IMR-90 (cell line): ENCODE measurements around the gene ADAM23. TPM values are rescaled to one million over a fixed set of nuclear protein-coding genes. Genes with fewer than 3 reads are reported as not detected.

Experiments
- ATAC-seq: fragments of 200-7000 bp; cut with Tn5 transposase; 2 replicates; pipeline ENCODE4 v1.9.1; 2020; ENCODE audit warnings: low read depth, mild to moderate bottlenecking, moderate library complexity
- BruUV-seq: library from RNA; stranded (reverse); fragments of 400-500 nt; replicated peaks from 2 replicates; lab custom pipeline; 2021; lab: Mats Ljungman, UMichigan
- CTCF ChIA-PET: fragments of 300-600 bp; formaldehyde crosslinking; extraction: SDS; loops from one replicate; lab custom pipeline; 2021; ENCODE audit warnings: antibody characterized with exemption; lab: Yijun Ruan, JAX
- POLR2A ChIA-PET: fragments of 300-600 bp; sonication (Branson Sonifier 250); formaldehyde crosslinking; loops from one replicate; lab custom pipeline; 2022; ENCODE audit warnings: antibody characterized with exemption; ENCODE audit not compliant: unreplicated experiment; lab: Charles Lee
- DNase-seq: peaks from one replicate; pipeline ENCODE4 v3.0.0; 2013
- H2AFZ ChIP-seq: replicated peaks from 2 replicates; pipeline ENCODE3; 2013; ENCODE audit warnings: low read length, mild to moderate bottlenecking; ENCODE audit not compliant: poor library complexity
- H2AK5ac ChIP-seq: 2 replicates; pipeline ENCODE4 v1.6.1; 2013; ENCODE audit warnings: low read depth, low read length, inconsistent platforms
- H2AK9ac ChIP-seq: replicated peaks from 2 replicates; pipeline ENCODE3; 2013; ENCODE audit warnings: mild to moderate bottlenecking, low read depth, low read length, moderate library complexity; ENCODE audit not compliant: poor library complexity
- H2BK120ac ChIP-seq: 2 replicates; pipeline ENCODE4 v1.6.1; 2013; ENCODE audit warnings: low read depth, low read length, inconsistent platforms
- H2BK15ac ChIP-seq: 3 replicates; pipeline ENCODE4 v1.6.1; 2013; ENCODE audit warnings: low read depth, low read length, inconsistent platforms
- H2BK20ac ChIP-seq: 2 replicates; pipeline ENCODE4 v1.6.1; 2013; ENCODE audit warnings: low read depth, mild to moderate bottlenecking, inconsistent platforms, low read length, moderate library complexity
- H2BK5ac ChIP-seq: 2 replicates; pipeline ENCODE4 v1.6.1; 2013; ENCODE audit warnings: mild to moderate bottlenecking, low read depth, low read length, inconsistent platforms; ENCODE audit not compliant: poor library complexity, severe bottlenecking
- H3K14ac ChIP-seq: replicated peaks from 2 replicates; pipeline ENCODE4 v1.6.1; 2013; ENCODE audit warnings: low read depth, low read length, inconsistent platforms
- H3K18ac ChIP-seq: 2 replicates; pipeline ENCODE4 v1.6.1; 2013; ENCODE audit warnings: low read depth, low read length, control low read depth
- H3K23ac ChIP-seq: 2 replicates; pipeline ENCODE4 v1.6.1; 2013; ENCODE audit warnings: low read depth, low read length, inconsistent platforms
- H3K27ac ChIP-seq: 2 replicates; pipeline ENCODE4 v1.5.1; 2013; ENCODE audit warnings: mild to moderate bottlenecking, control low read depth, low read length; ENCODE audit not compliant: insufficient read depth
- H3K27me3 ChIP-seq: 2 replicates; pipeline ENCODE4 v1.6.1; 2013; ENCODE audit warnings: low read length; ENCODE audit not compliant: control insufficient read depth, insufficient read depth
- H3K36me3 ChIP-seq: 2 replicates; pipeline ENCODE4 v1.6.1; 2013; ENCODE audit warnings: low read length, mixed read lengths; ENCODE audit not compliant: control insufficient read depth, insufficient read depth
- H3K4ac ChIP-seq: 2 replicates; pipeline ENCODE4 v1.6.1; 2013; ENCODE audit warnings: low read depth, low read length, inconsistent platforms
- H3K4me1 ChIP-seq: 2 replicates; pipeline ENCODE4 v1.6.1; 2013; ENCODE audit warnings: low read length, mixed read lengths; ENCODE audit not compliant: control insufficient read depth, insufficient read depth
- H3K4me2 ChIP-seq: 2 replicates; pipeline ENCODE4 v1.6.1; 2013; ENCODE audit warnings: low read depth, mild to moderate bottlenecking, control low read depth, low read length, moderate library complexity
- H3K4me3 ChIP-seq: 2 replicates; pipeline ENCODE4 v1.5.1; 2013; ENCODE audit warnings: low read depth, mild to moderate bottlenecking, control low read depth, low read length, moderate library complexity; ENCODE audit not compliant: insufficient read depth
- H3K56ac ChIP-seq: 2 replicates; pipeline ENCODE4 v1.6.1; 2013; ENCODE audit warnings: low read length, inconsistent platforms; ENCODE audit not compliant: insufficient read depth; ENCODE audit errors: extremely low read depth
- H3K79me1 ChIP-seq, 2 experiments: 2 replicates each; pipeline ENCODE4 v1.6.1; 2013; ENCODE audit warnings: low read length in 2 of 2, inconsistent platforms in 1 of 2, low read depth in 1 of 2
- H3K9ac ChIP-seq: 2 replicates; pipeline ENCODE4 v1.6.1; 2013; ENCODE audit warnings: low read depth, low read length, control low read depth
- H3K9me1 ChIP-seq: 2 replicates; pipeline ENCODE4 v1.6.1; 2013; ENCODE audit warnings: low read length, inconsistent platforms; ENCODE audit not compliant: insufficient read depth
- H3K9me3 ChIP-seq: 2 replicates; pipeline ENCODE4 v1.6.1; 2013; ENCODE audit warnings: low read length; ENCODE audit not compliant: control insufficient read depth, insufficient read depth
- H4K20me1 ChIP-seq: 2 replicates; pipeline ENCODE4 v1.6.1; 2013; ENCODE audit warnings: low read length, inconsistent platforms; ENCODE audit not compliant: insufficient read depth
- H4K5ac ChIP-seq: 2 replicates; pipeline ENCODE4 v1.6.1; 2013; ENCODE audit warnings: mild to moderate bottlenecking, low read depth, low read length, control low read depth
- H4K8ac ChIP-seq, 2 experiments: 2 replicates each; pipeline ENCODE4 v1.6.1; 2013; ENCODE audit warnings: low read depth in 2 of 2, low read length in 2 of 2, control low read depth in 1 of 2, inconsistent platforms in 1 of 2
- H4K91ac ChIP-seq: 2 replicates; pipeline ENCODE4 v1.6.1; 2013; ENCODE audit warnings: low read depth, low read length, inconsistent platforms; ENCODE audit not compliant: insufficient read depth
- BHLHE40 ChIP-seq: fragments of 150-350 bp; IDR thresholded peaks from 2 replicates; pipeline ENCODE4 v1.6.1; 2016; ENCODE audit warnings: mild to moderate bottlenecking, low read depth, low read length
- CEBPB ChIP-seq: IDR thresholded peaks from 2 replicates; pipeline ENCODE4 v1.6.1; 2012; ENCODE audit warnings: low read depth, low read length, improper control_type of control experiment
- CHD1 ChIP-seq: IDR thresholded peaks from 2 replicates; pipeline ENCODE4 v1.6.1; 2012; ENCODE audit warnings: low read depth, low read length, improper control_type of control experiment
- CTCF ChIP-seq: conservative IDR thresholded peaks from 2 replicates; pipeline ENCODE4 v1.5.1; 2012; ENCODE audit warnings: mild to moderate bottlenecking, low read depth, low read length, improper control_type of control experiment
- ELK1 ChIP-seq: fragments of 150-350 bp; IDR thresholded peaks from 2 replicates; pipeline ENCODE4 v1.6.1; 2016; ENCODE audit warnings: low read depth, mild to moderate bottlenecking, low read length, moderate library complexity, borderline replicate concordance
- FOS ChIP-seq: fragments of 150-350 bp; IDR thresholded peaks from 2 replicates; pipeline ENCODE4 v1.6.1; 2016; ENCODE audit warnings: low read depth, low read length
- MAFK ChIP-seq: IDR thresholded peaks from 2 replicates; pipeline ENCODE4 v1.6.1; 2012; ENCODE audit warnings: low read depth, low read length, improper control_type of control experiment
- NFE2L2 ChIP-seq: fragments of 150-350 bp; IDR thresholded peaks from 2 replicates; pipeline ENCODE4 v1.6.1; 2016; ENCODE audit warnings: low read depth, mild to moderate bottlenecking, low read length
- POLR2A ChIP-seq: IDR thresholded peaks from 2 replicates; pipeline ENCODE4 v1.6.1; 2012; ENCODE audit warnings: mild to moderate bottlenecking, low read depth, low read length
- RAD21 ChIP-seq: IDR thresholded peaks from 2 replicates; pipeline ENCODE4 v1.6.1; 2012; ENCODE audit warnings: low read length, improper control_type of control experiment
- RCOR1 ChIP-seq: IDR thresholded peaks from 2 replicates; pipeline ENCODE4 v1.6.1; 2012; ENCODE audit warnings: mild to moderate bottlenecking, low read length, improper control_type of control experiment; ENCODE audit not compliant: insufficient replicate concordance
- RFX5 ChIP-seq: IDR thresholded peaks from 2 replicates; pipeline ENCODE4 v1.8.0; 2012; ENCODE audit warnings: low read depth, mild to moderate bottlenecking, low read length, moderate library complexity
- SMC3 ChIP-seq: fragments of 150-350 bp; IDR thresholded peaks from 2 replicates; pipeline ENCODE4 v1.6.1; 2016; ENCODE audit warnings: low read depth, mild to moderate bottlenecking, antibody characterized with exemption, low read length, moderate library complexity
- USF2 ChIP-seq: fragments of 150-350 bp; IDR thresholded peaks from 2 replicates; pipeline ENCODE4 v1.6.1; 2017; ENCODE audit warnings: mild to moderate bottlenecking, antibody characterized with exemption, low read length, low read depth
- WGBS, 2 experiments: methylation state at CpG; one replicate each; pipeline versions ENCODE4 v1.1.5 to v1.1.7; 2013; ENCODE audit warnings: missing lambda C conversion rate in 2 of 2; ENCODE audit not compliant: insufficient read length in 1 of 2; ENCODE audit errors: extremely low coverage in 2 of 2; 5-methylcytosine and 5-hydroxymethylcytosine counted together
- dilution Hi-C: fragments of 300-500 bp; cut with HindIII; formaldehyde crosslinking; loops from one replicate; pipeline ENCODE4 v1.14.3; 2018; ENCODE audit warnings: low sequenced_read_pairs; ENCODE audit not compliant: unreplicated experiment
- in situ Hi-C: fragments of 300-500 bp; cut with MboI; formaldehyde crosslinking; loops from 3 replicates; pipeline ENCODE4 v1.14.3; 2019; ENCODE audit warnings: low sequenced_read_pairs, inconsistent platforms, mixed read lengths
- intact Hi-C: fragments of 100-400 bp; cut with micrococcal nuclease; formaldehyde crosslinking; loops from 2 replicates; pipeline ENCODE4 v1.10.0; 2022
- polyA plus RNA-seq, 3 experiments: library from polyadenylated mRNA; depleted of rRNA; stranded (reverse); fragments of >200 nt; gene quantifications; 2 replicates each; pipeline ENCODE4 v1.2.3, GENCODE V29; 2012; ENCODE audit warnings: low replicate concordance in 1 of 3
- total RNA-seq: library from RNA; depleted of rRNA; stranded (reverse); fragments of >200 nt; gene quantifications from 2 replicates; pipeline ENCODE4 v1.2.3, GENCODE V29; 2012

ADAM23 gene
- total and polyA plus RNA-seq, 2 of the 4 experiments (the other 2 are of a cell fraction) = 2.9 to 10.3 TPM

GRCh38 chr2:206420721-206421120 lies 22.6 kb upstream of the ADAM23 start:
- no CpG with 5 or more reads among the region's 3 CpGs for WGBS, 2 experiments
- DNase-seq (no peak), ATAC-seq (no peak)
- no peak overlapping the region for H3K56ac ChIP-seq
- no peak overlapping the region for H3K4ac ChIP-seq
- H3K18ac ChIP-seq = no peak overlapping the region
- intact Hi-C loops (no loop called here), in situ Hi-C loops (no loop called here), dilution Hi-C loops (no loop called here)
- H3K9me1 ChIP-seq = no peaks in the 10 kb centered on the region
- H3K9me3 ChIP-seq = no peaks in the 10 kb centered on the region
- no peaks in the 10 kb centered on the region for H3K36me3 ChIP-seq
- no peak overlapping the region for H3K14ac ChIP-seq
- no peak overlapping the region for H2BK5ac ChIP-seq
- no peak for TF ChIP-seq FOS
- no peak for TF ChIP-seq MAFK
- no peak for TF ChIP-seq BHLHE40
- no peak for TF ChIP-seq USF2
- no peak for TF ChIP-seq CHD1
- no peak for TF ChIP-seq CEBPB
- TF ChIP-seq SMC3 = no peak
- no peak for TF ChIP-seq ELK1
- no peak for TF ChIP-seq CTCF
- TF ChIP-seq RFX5 = no peak
- no peak for TF ChIP-seq POLR2A
- no peak for TF ChIP-seq RAD21
- no peak for TF ChIP-seq NFE2L2
- TF ChIP-seq RCOR1 = no peak
- no peak overlapping the region for H3K9ac ChIP-seq
- H2BK120ac ChIP-seq = no peak overlapping the region
- no peak overlapping the region for H4K8ac ChIP-seq
- ChIA-PET CTCF (no interaction called here), POLR2A (no interaction called here)
- H2AK9ac ChIP-seq = no peak overlapping the region
- H3K27me3 ChIP-seq = no peaks in the 10 kb centered on the region
- H2AFZ ChIP-seq = no peak overlapping the region
- no peak overlapping the region for H3K4me2 ChIP-seq
- H2BK15ac ChIP-seq = no peak overlapping the region
- no peak overlapping the region for H2BK20ac ChIP-seq
- no peak overlapping the region for H3K23ac ChIP-seq
- H3K4me3 ChIP-seq = no peak overlapping the region
- H4K5ac ChIP-seq = no peak overlapping the region
- H4K20me1 ChIP-seq = no peaks in the 10 kb centered on the region
- H2AK5ac ChIP-seq = no peak overlapping the region
- H3K27ac ChIP-seq = no peak overlapping the region
- no TSS peak for BruUV-seq
- H3K79me1 ChIP-seq = no peaks in the 10 kb centered on the region
- H3K4me1 ChIP-seq = no peaks in the 10 kb centered on the region
- H4K91ac ChIP-seq = no peak overlapping the region
